Measurements from ENCODE around the gene COL27A1.

The COL27A1 gene

GRCh38 chr9:114248299-114248707 is 93.0 kb downstream of the COL27A1 start:
- Histone ChIP-seq H3K4me3 (IDR thresholded peaks at IDR 0.05; ENCODE audit: insufficient read depth, low read depth, low read length) (no peak overlapping the region), H3K4me2 (no peak overlapping the region), H3K27ac (no peak overlapping the region), H2AFZ (ENCODE audit: low read depth) (no peak overlapping the region), H4K20me1 (ENCODE audit: insufficient read depth) (no peaks in the 10 kb centered on the region), H3K4me1 (ENCODE audit: low read depth, poor library complexity, severe bottlenecking) (no peaks in the 10 kb centered on the region), H3K36me3 (ENCODE audit: insufficient read depth) (no peaks in the 10 kb centered on the region), H3K79me2 (ENCODE audit: insufficient read depth, low read depth) (no peaks in the 10 kb centered on the region), H3K9ac (no peak overlapping the region), H3K27me3 (ENCODE audit: insufficient read depth, low read depth) (no peaks in the 10 kb centered on the region)
- no peak for TF ChIP-seq CTCF (conservative IDR thresholded peaks at IDR 0.05; ENCODE audit: low read depth, low read length)

GRCh38 chr9:114249424-114250234 is 94.3 kb downstream of the COL27A1 start:
- H4K20me1 ChIP-seq (ENCODE audit: insufficient read depth), result no peaks in the 10 kb centered on the region
- H3K4me2 ChIP-seq, result no peak overlapping the region
- H3K36me3 ChIP-seq (ENCODE audit: insufficient read depth), result no peaks in the 10 kb centered on the region
- H3K27me3 ChIP-seq (ENCODE audit: insufficient read depth, low read depth), result no peaks in the 10 kb centered on the region
- no peak overlapping the region for H3K27ac ChIP-seq
- H3K79me2 ChIP-seq (ENCODE audit: insufficient read depth, low read depth), result no peaks in the 10 kb centered on the region
- H3K9ac ChIP-seq, result no peak overlapping the region
- H3K4me1 ChIP-seq (ENCODE audit: low read depth, poor library complexity, severe bottlenecking), result no peaks in the 10 kb centered on the region
- no peak for TF ChIP-seq CTCF (conservative IDR thresholded peaks at IDR 0.05; ENCODE audit: low read depth, low read length)
- H2AFZ ChIP-seq (ENCODE audit: low read depth), result no peak overlapping the region
- no peak overlapping the region for H3K4me3 ChIP-seq (IDR thresholded peaks at IDR 0.05; ENCODE audit: insufficient read depth, low read depth, low read length)

GRCh38 chr9:114250235-114250568 is 94.9 kb downstream of the COL27A1 start:
- Histone ChIP-seq H2AFZ (ENCODE audit: low read depth) (no peak overlapping the region), H3K27me3 (ENCODE audit: insufficient read depth, low read depth) (no peaks in the 10 kb centered on the region), H3K36me3 (ENCODE audit: insufficient read depth) (no peaks in the 10 kb centered on the region), H4K20me1 (ENCODE audit: insufficient read depth) (no peaks in the 10 kb centered on the region), H3K9ac (no peak overlapping the region), H3K4me2 (no peak overlapping the region), H3K4me3 (IDR thresholded peaks at IDR 0.05; ENCODE audit: insufficient read depth, low read depth, low read length) (no peak overlapping the region), H3K27ac (no peak overlapping the region), H3K79me2 (ENCODE audit: insufficient read depth, low read depth) (no peaks in the 10 kb centered on the region), H3K4me1 (ENCODE audit: low read depth, poor library complexity, severe bottlenecking) (no peaks in the 10 kb centered on the region)
- TF ChIP-seq CTCF (conservative IDR thresholded peaks at IDR 0.05; ENCODE audit: low read depth, low read length), result no peak

- Histone ChIP-seq H3K79me2 (ENCODE audit: insufficient read depth, low read depth) (no peaks in the 10 kb centered on the region), H3K4me3 (IDR thresholded peaks at IDR 0.05; ENCODE audit: insufficient read depth, low read depth, low read length) (no peak overlapping the region), H3K36me3 (ENCODE audit: insufficient read depth) (no peaks in the 10 kb centered on the region), H3K4me2 (no peak overlapping the region), H2AFZ (ENCODE audit: low read depth) (no peak overlapping the region), H3K27me3 (ENCODE audit: insufficient read depth, low read depth) (no peaks in the 10 kb centered on the region), H3K9ac (no peak overlapping the region), H3K4me1 (ENCODE audit: low read depth, poor library complexity, severe bottlenecking) (no peaks in the 10 kb centered on the region), H4K20me1 (ENCODE audit: insufficient read depth) (no peaks in the 10 kb centered on the region), H3K27ac (no peak overlapping the region)
- no peak for TF ChIP-seq CTCF (conservative IDR thresholded peaks at IDR 0.05; ENCODE audit: low read depth, low read length)
These were observed 95.3 kb downstream of the COL27A1 start for GRCh38 chr9:114250648-114251047.

Data from KMS-11 (cell line).